HepG2 (cell line): ENCODE measurements around the gene MAP3K5. TPM values are rescaled to one million over a fixed set of nuclear protein-coding genes. Genes with fewer than 3 reads are reported as not detected.

Source experiments
- ATAC-seq: fragments of 200-7000 bp; cut with Tn5 transposase; 3 replicates; pipeline ENCODE4 v1.9.1; 2020; ENCODE audit warnings: mild to moderate bottlenecking, moderate library complexity
- BruUV-seq: library from RNA; stranded (reverse); fragments of 400-500 nt; replicated peaks from 2 replicates; lab custom pipeline; 2021; lab: Mats Ljungman, UMichigan
- CTCF ChIA-PET: fragments of 300-600 bp; formaldehyde crosslinking; extraction: SDS; loops from one replicate; lab custom pipeline; 2021; ENCODE audit warnings: low total read pairs, inconsistent platforms, low intra/inter-chr PET ratio; lab: Yijun Ruan, JAX
- POLR2A ChIA-PET: fragments of 350-600 bp; sonication (Branson Sonifier 250); formaldehyde crosslinking; loops from one replicate; lab custom pipeline; 2020; ENCODE audit warnings: antibody characterized with exemption, inconsistent platforms; lab: Yijun Ruan, JAX
- DNase-seq: peaks from one replicate; pipeline ENCODE4 v3.0.0-alpha.2; 2015; ENCODE audit warnings: low spot score
- FAIRE-seq: peaks from 3 replicates; lab custom pipeline; 2011; peaks lifted over from hg19 to GRCh38; lab: Jason Lieb, UNC
- H2AFZ ChIP-seq: one replicate; pipeline ENCODE4 v1.6.1; 2011; ENCODE audit warnings: low read length, inconsistent platforms
- H3K27ac ChIP-seq: fragments of 300-600 bp; 3 replicates; pipeline ENCODE4 v1.8.0; 2011; ENCODE audit warnings: mixed run types, mild to moderate bottlenecking, mixed read lengths, low read length, inconsistent platforms; ENCODE audit not compliant: insufficient read depth; ENCODE audit errors: extremely low read length
- H3K27me3 ChIP-seq, 2 experiments: fragments of 200-600 bp in 1 of 2; 2 replicates in 1 of 2; 3 replicates in 1 of 2; pipeline versions ENCODE4 v1.6.0 to v1.8.0; 2011; ENCODE audit warnings: low read length in 2 of 2, mild to moderate bottlenecking in 2 of 2, moderate library complexity in 2 of 2, inconsistent platforms in 1 of 2; ENCODE audit not compliant: insufficient read depth in 2 of 2, control insufficient read depth in 1 of 2
- H3K36me3 ChIP-seq, 2 experiments: fragments of 200-600 bp in 1 of 2; replicated peaks in 1 of 2; 2 replicates in 1 of 2; 3 replicates in 1 of 2; pipeline versions ENCODE4 v1.5.1 to v1.8.0; 2011; ENCODE audit warnings: low read length in 2 of 2, inconsistent platforms in 1 of 2; ENCODE audit not compliant: insufficient read depth in 2 of 2, control insufficient read depth in 1 of 2
- H3K4me1 ChIP-seq: 2 replicates; pipeline ENCODE4 v1.5.1; 2012; ENCODE audit warnings: low read length, inconsistent platforms; ENCODE audit not compliant: insufficient read depth
- H3K4me2 ChIP-seq: 2 replicates; pipeline ENCODE4 v1.6.0; 2011; ENCODE audit warnings: low read depth, low read length, inconsistent platforms
- H3K4me3 ChIP-seq, 3 experiments: fragments of 200-600 bp in 1 of 3; sonication (generic), shearing (Covaris generic) in 1 of 3; replicated peaks in 1 of 3; 2 replicates each; pipeline ENCODE4 v1.5.1; 2011 to 2016; ENCODE audit warnings: low read length in 3 of 3, inconsistent platforms in 2 of 3, low read depth in 2 of 3, mild to moderate bottlenecking in 2 of 3, control low read depth in 1 of 3, mixed read lengths in 1 of 3; ENCODE audit not compliant: insufficient read depth in 1 of 3
- H3K79me2 ChIP-seq: one replicate; pipeline ENCODE4 v1.6.1; 2011; ENCODE audit warnings: low read length, inconsistent platforms; ENCODE audit not compliant: insufficient read depth
- H3K9ac ChIP-seq: 2 replicates; pipeline ENCODE4 v1.6.0; 2011; ENCODE audit warnings: mild to moderate bottlenecking, low read depth, low read length, inconsistent platforms; ENCODE audit not compliant: insufficient read depth
- H3K9me3 ChIP-seq: 2 replicates; pipeline ENCODE4 v1.5.1; 2012; ENCODE audit warnings: mild to moderate bottlenecking, low read length
- H4K20me1 ChIP-seq: 2 replicates; pipeline ENCODE4 v1.6.0; 2011; ENCODE audit warnings: inconsistent platforms, mild to moderate bottlenecking, low read length, moderate library complexity; ENCODE audit not compliant: insufficient read depth
- CEBPB ChIP-seq: IDR thresholded peaks from 2 replicates; pipeline ENCODE4 v1.6.1; 2011; ENCODE audit warnings: low read depth, low read length, improper control_type of control experiment, borderline replicate concordance
- HNRNPUL1 ChIP-seq: fragments of 200-400 bp; formaldehyde crosslinking; IDR thresholded peaks from 2 replicates; pipeline ENCODE4 v1.6.1; 2017; ENCODE audit warnings: low read depth, mild to moderate bottlenecking, low read length, moderate library complexity
- MAFF ChIP-seq: IDR thresholded peaks from 2 replicates; pipeline ENCODE4 v1.6.1; 2011; ENCODE audit warnings: low read depth, low read length, improper control_type of control experiment
- MAFK ChIP-seq, 2 experiments: IDR thresholded peaks in 1 of 2; conservative IDR thresholded peaks in 1 of 2; 2 replicates each; pipeline ENCODE4 v1.6.1; 2011; ENCODE audit warnings: improper control_type of control experiment in 2 of 2, low read length in 2 of 2
- ZZZ3 ChIP-seq: sonication (generic); formaldehyde crosslinking; IDR thresholded peaks from 2 replicates; pipeline ENCODE4 v1.4.0; 2020; ENCODE audit warnings: missing genetic modification reagents, mild to moderate bottlenecking, borderline replicate concordance
- WGBS: methylation state at CpG from one replicate; pipeline ENCODE4 v1.1.6; 2017; ENCODE audit warnings: low lambda C conversion rate; 5-methylcytosine and 5-hydroxymethylcytosine counted together
- in situ Hi-C: cut with HindIII; loops from 2 replicates; pipeline ENCODE4 v1.10.0; 2017; ENCODE audit warnings: low pct_unique_long_range_greater_than_20kb; ENCODE audit not compliant: extremely low pct_ligation_motif_present
- intact Hi-C: fragments of 100-400 bp; cut with micrococcal nuclease; formaldehyde crosslinking; loops from one replicate; pipeline ENCODE4 v1.10.0; 2022; ENCODE audit not compliant: unreplicated experiment
- polyA plus RNA-seq, 8 experiments: library from polyadenylated mRNA; depleted of rRNA in 3 of 8; stranded (reverse) in 7 of 8; unstranded in 1 of 8; fragments of >200 nt; fragmentation: Illumina TruSeq in 4 of 8; extraction: Trizol in 4 of 8; gene quantifications; 2 replicates each; pipeline versions ENCODE4 v1.2.1 to v1.2.3, GENCODE V29; 2011 to 2016; ENCODE audit warnings: low read depth in 4 of 8, missing spikeins in 1 of 8, mixed read lengths in 1 of 8; ENCODE audit not compliant: insufficient read depth in 1 of 8
- total RNA-seq, 5 experiments: library from RNA; depleted of rRNA; stranded (reverse); fragments of >200 nt; fragmentation: Illumina TruSeq; extraction: Trizol; gene quantifications; 2 replicates each; pipeline ENCODE4 v1.2.3, GENCODE V29; 2016; ENCODE audit warnings: low read depth in 1 of 5
- TF ChIP-seq, protein P1 (sequence below): sonication (generic); formaldehyde crosslinking; IDR thresholded peaks from 2 replicates; pipeline ENCODE4 v1.4.0; 2020; ENCODE audit warnings: missing genetic modification reagents, borderline replicate concordance

Gene MAP3K5
- total and polyA plus RNA-seq, 2 of the 13 experiments (the other 11 are each of a cell fraction or from before 2014, with no cell fraction given) = not detected

DNA sequence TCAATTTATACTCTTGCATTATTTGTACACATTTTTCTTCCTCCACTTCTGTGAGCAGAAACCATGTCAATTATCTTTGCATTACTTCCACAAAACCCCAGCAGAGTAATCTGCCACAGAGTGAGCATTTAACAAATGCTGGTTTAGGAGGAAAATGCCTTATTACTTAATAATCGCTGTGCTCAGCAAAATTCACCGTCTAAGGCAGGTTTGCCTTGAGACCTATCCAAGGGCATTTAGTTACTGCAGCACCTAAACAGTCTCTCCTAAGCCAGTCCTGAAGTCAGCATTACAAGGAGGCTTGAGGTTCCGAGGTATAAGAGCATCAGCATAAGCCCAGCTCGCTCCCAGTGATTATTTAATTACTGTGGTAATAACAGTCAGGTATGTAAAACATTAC lies 270.4 kb downstream of the MAP3K5 start:
- H2AFZ ChIP-seq = no peak overlapping the region
- no peak for DNase-seq
- no peak for FAIRE-seq
- TF ChIP-seq, protein P1, sequence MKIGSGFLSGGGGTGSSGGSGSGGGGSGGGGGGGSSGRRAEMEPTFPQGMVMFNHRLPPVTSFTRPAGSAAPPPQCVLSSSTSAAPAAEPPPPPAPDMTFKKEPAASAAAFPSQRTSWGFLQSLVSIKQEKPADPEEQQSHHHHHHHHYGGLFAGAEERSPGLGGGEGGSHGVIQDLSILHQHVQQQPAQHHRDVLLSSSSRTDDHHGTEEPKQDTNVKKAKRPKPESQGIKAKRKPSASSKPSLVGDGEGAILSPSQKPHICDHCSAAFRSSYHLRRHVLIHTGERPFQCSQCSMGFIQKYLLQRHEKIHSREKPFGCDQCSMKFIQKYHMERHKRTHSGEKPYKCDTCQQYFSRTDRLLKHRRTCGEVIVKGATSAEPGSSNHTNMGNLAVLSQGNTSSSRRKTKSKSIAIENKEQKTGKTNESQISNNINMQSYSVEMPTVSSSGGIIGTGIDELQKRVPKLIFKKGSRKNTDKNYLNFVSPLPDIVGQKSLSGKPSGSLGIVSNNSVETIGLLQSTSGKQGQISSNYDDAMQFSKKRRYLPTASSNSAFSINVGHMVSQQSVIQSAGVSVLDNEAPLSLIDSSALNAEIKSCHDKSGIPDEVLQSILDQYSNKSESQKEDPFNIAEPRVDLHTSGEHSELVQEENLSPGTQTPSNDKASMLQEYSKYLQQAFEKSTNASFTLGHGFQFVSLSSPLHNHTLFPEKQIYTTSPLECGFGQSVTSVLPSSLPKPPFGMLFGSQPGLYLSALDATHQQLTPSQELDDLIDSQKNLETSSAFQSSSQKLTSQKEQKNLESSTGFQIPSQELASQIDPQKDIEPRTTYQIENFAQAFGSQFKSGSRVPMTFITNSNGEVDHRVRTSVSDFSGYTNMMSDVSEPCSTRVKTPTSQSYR (CRISPR knock-in tag) = no peak
- TF ChIP-seq MAFK (conservative IDR thresholded peaks at IDR 0.05 in 1 of 2, IDR thresholded peaks at IDR 0.05 in 1 of 2; ENCODE audit: low read length in 2 of 2) = peak; percentile 97 to 98
- TF ChIP-seq MAFF = peak; percentile 97
- no peak for TF ChIP-seq ZZZ3 (CRISPR knock-in tag)
- POLR2A ChIA-PET = no interaction called here
- intact Hi-C loops = no loop called here
- no peaks in the 10 kb centered on the region for H3K79me2 ChIP-seq
- no peaks in the 10 kb centered on the region for H3K4me1 ChIP-seq
- no peaks in the 10 kb centered on the region for H4K20me1 ChIP-seq
- no peak overlapping the region for H3K27ac ChIP-seq
- no peaks in the 10 kb centered on the region for H3K9me3 ChIP-seq
- 14% methylated on average over 4 of the region's 4 CpGs for WGBS
- H3K4me2 ChIP-seq = no peak overlapping the region
- no peaks in the 10 kb centered on the region for H3K36me3 ChIP-seq
- in situ Hi-C loops = no loop called here
- no TSS peak for BruUV-seq
- ATAC-seq = no peak
- no peak overlapping the region for H3K9ac ChIP-seq
- CTCF ChIA-PET = no interaction called here
- H3K27me3 ChIP-seq = 0 out of 5 replicates have a peak, but pooled peaks cover 0 to 7% of the 10 kb centered on the region in 2 experiments
- H3K4me3 ChIP-seq = no peak overlapping the region

DNA sequence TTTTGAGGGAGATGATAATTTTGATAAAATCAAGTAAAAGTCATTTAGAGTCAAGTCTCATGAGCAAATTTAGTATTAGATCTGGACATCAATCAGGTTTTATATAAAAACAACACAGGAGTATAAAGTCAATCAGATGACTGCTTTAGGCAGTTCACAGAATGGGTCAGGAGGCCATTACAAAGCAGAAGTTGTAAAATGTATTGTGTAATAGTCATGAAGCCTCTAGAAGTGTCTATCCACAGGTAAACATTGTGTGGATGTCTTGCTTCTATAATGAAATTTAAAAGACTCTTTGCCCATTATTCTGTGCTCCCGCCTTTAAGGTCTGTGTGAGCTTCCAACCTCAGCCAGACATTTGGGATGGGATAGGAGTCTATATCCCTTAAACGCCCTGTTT lies 270.9 kb downstream of the MAP3K5 start:
- H3K4me3 ChIP-seq = no peak overlapping the region
- H3K36me3 ChIP-seq = no peaks in the 10 kb centered on the region
- DNase-seq = no peak
- no TSS peak for BruUV-seq
- intact Hi-C loops = no loop called here
- no peak overlapping the region for H2AFZ ChIP-seq
- H3K27me3 ChIP-seq = 0 out of 5 replicates have a peak, but pooled peaks cover 0 to 2% of the 10 kb centered on the region in 2 experiments
- no peaks in the 10 kb centered on the region for H4K20me1 ChIP-seq
- WGBS = 17% methylated on average over 2 of the region's 2 CpGs
- H3K9me3 ChIP-seq = no peaks in the 10 kb centered on the region
- H3K4me1 ChIP-seq = no peaks in the 10 kb centered on the region
- ATAC-seq = no peak
- TF ChIP-seq HNRNPUL1 (no peak), CEBPB (peak; percentile 39; the same call in 1 of the 2 replicates)
- H3K4me2 ChIP-seq = no peak overlapping the region
- H3K79me2 ChIP-seq = no peaks in the 10 kb centered on the region
- H3K9ac ChIP-seq = no peak overlapping the region
- FAIRE-seq = no peak
- H3K27ac ChIP-seq = no peak overlapping the region
- ChIA-PET POLR2A (no interaction called here), CTCF (no interaction called here)
- in situ Hi-C loops = no loop called here
